ENCODE results near the gene GPR155.

GRCh38 chr2:174395969-174396630 lies 90.7 kb downstream of the GPR155 start:
- TF ChIP-seq, protein P1, sequence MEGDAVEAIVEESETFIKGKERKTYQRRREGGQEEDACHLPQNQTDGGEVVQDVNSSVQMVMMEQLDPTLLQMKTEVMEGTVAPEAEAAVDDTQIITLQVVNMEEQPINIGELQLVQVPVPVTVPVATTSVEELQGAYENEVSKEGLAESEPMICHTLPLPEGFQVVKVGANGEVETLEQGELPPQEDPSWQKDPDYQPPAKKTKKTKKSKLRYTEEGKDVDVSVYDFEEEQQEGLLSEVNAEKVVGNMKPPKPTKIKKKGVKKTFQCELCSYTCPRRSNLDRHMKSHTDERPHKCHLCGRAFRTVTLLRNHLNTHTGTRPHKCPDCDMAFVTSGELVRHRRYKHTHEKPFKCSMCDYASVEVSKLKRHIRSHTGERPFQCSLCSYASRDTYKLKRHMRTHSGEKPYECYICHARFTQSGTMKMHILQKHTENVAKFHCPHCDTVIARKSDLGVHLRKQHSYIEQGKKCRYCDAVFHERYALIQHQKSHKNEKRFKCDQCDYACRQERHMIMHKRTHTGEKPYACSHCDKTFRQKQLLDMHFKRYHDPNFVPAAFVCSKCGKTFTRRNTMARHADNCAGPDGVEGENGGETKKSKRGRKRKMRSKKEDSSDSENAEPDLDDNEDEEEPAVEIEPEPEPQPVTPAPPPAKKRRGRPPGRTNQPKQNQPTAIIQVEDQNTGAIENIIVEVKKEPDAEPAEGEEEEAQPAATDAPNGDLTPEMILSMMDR (conservative IDR thresholded peaks at IDR 0.05 in 1 of 2, IDR thresholded peaks at IDR 0.05 in 1 of 2; ENCODE audit: extremely low read depth in 1 of 2, insufficient read depth in 1 of 2, low read depth in 1 of 2, low read length in 2 of 2), result no peak
- no peak for TF ChIP-seq EZH2 (IDR thresholded peaks at IDR 0.05; ENCODE audit: borderline replicate concordance, low read length)
